AG09319 (cell line): Measurements from ENCODE around the gene TCIRG1.

Experiments
- DNase-seq: peaks from one replicate; pipeline ENCODE4 v3.0.0-alpha.2; 2010; ENCODE audit warnings: low read depth; ENCODE audit errors: extremely low read depth
- CTCF ChIP-seq: IDR thresholded peaks from 2 replicates; pipeline ENCODE4 v1.5.1; 2011; ENCODE audit warnings: low read depth, mild to moderate bottlenecking, inconsistent platforms, low read length, moderate library complexity

TCIRG1 gene

DNA sequence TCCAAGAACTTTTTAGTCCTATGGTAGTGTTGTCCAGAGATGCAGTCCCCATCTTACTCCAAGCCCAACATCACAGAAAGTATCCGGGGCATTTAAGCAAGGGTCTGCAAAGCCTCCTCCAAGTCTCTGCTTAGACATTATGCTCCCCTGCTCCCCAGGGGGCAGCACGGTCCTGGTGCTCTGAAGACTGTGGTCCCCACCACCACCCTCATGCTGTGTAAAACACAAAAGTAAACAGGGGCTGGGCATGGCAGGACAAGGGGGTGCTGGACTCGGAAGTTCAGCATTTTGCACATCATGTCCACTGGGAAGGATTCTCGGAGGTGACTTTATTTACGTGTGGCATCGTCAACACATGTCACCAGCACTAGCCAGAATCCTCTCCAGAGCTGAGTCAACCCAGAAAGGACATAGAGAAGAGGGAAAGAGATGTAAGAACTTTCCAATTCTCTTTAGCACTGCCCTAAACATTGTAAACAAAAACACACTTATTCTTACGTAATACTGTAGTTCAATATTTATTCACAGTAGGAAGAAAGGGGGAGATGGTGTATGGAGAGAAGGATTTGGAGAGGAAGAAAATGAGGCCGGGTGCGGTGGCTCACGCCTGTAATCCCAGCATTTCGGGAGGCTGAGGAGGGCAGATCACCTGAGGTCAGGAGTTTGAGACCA is 37.7 kb downstream of the TCIRG1 start:
- TF ChIP-seq CTCF, result no peak; the same call in 1 of the 2 replicates
- no peak for DNase-seq

DNA sequence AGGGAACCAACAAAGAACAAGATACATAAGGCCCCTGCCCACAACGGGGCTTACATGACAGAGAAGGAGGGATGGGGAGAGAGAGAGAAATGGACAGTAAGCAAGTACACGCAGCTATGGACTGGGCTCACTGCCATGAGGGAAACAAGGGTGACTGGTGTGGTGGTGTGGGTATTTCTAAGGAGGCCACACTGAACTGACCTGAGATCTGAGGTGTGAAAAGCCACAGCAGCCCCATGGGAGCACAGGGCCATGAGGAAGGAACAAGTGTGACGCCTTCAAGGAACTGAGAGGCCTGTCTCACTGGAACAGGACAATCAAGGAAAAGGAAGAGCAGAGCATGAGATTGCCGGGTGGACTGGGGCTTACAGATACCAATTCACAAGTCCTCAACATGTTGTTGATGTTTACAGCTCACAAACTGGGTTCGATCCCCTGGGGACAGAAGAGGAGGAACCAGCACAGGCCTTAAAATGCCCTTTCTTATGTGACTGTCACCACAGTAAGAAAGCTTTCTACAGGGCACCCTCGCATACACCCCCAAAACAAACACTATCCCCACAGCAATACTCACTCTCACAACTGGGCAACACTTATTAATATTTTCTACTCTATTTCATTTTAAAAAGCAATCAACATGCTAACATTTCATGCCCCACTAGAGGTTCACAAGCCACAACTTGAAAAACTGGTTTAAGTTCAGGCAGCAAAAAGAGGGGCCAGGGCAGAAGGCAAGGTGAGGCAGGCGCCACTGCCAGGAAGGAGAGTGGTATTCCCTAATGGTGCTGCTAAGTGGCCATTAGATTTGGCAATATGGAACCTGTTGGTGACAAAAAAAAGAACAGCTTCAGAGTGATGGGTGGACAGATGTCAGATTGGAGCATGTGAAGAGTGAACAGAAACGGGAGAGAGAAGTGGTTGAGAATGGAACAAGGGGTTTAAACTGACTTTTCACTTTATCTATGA is 39.1 kb downstream of the TCIRG1 start:
- no peak for DNase-seq
- TF ChIP-seq CTCF, result no peak

DNA sequence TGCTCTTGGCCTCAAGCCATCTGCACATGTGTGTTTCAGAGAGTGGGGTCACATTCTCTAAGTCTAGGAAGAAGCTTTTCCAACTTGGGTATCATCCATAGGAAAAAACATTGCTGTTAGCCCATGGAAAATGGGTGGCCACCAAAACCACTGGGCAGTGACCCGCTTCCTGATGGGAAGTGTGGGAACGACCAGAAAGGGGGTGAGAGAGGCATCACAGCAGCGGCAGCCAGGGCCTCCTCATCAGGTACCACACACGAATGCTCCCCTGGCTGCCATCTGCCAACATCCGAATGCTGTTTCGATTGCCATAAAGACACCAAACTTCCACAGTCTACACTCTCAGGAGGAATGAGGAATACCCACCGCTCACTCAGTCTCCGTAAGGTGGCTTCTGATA is 42.0 kb downstream of the TCIRG1 start:
- TF ChIP-seq CTCF, result no peak
- no peak for DNase-seq

GRCh38 chr11:68081691-68082090 is 42.9 kb downstream of the TCIRG1 start:
- TF ChIP-seq CTCF, result no peak
- no peak for DNase-seq

GRCh38 chr11:68082481-68082880 is 43.7 kb downstream of the TCIRG1 start:
- DNase-seq, result no peak
- TF ChIP-seq CTCF, result no peak

DNA sequence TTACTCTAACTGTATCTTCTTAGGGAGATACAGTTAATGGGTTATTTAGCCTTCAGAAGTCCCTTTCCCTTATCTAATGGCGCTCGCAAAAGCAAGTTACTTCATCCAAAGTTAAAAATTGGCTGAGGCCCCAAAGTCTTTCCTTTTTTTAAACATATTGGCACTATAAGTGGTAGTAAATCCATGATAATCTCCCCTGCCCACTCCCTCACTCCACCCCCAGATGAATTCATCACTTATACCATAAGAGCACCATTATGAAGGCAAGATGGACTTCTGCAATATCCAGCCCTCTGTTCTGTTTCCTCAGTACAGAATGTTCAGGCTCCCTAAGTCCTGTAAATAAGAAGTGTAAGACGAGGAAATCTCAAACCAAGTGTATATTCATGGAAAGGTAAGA is 44.7 kb downstream of the TCIRG1 start:
- DNase-seq, result no peak
- TF ChIP-seq CTCF, result no peak

- TF ChIP-seq CTCF, result no peak
- DNase-seq, result no peak
Observed at GRCh38 chr11:68089679-68090078, 50.9 kb downstream of the TCIRG1 start.
